GM12878 (cell line): ENCODE results near the gene PFKL. TPM values are rescaled to one million over a fixed set of nuclear protein-coding genes. Genes with fewer than 3 reads are reported as not detected.
A peak's percentile ranks its signal among the peaks of the same experiment; 100 is the strongest.

Source experiments
- ATF7 ChIP-seq: fragments of 450-650 bp; IDR thresholded peaks from 2 replicates; pipeline ENCODE4 v1.6.1; 2016; ENCODE audit warnings: low read depth, mild to moderate bottlenecking
- CBX3 ChIP-seq: fragments of 200-600 bp; sonication (generic); IDR thresholded peaks from 2 replicates; pipeline ENCODE4 v1.6.1; 2016; ENCODE audit warnings: low read depth, borderline replicate concordance
- ESRRA ChIP-seq: IDR thresholded peaks from 2 replicates; pipeline ENCODE4 v1.6.1; 2012; ENCODE audit warnings: mild to moderate bottlenecking, low read length, improper control_type of control experiment
- IKZF1 ChIP-seq: fragments of 450-650 bp; conservative IDR thresholded peaks from 2 replicates; pipeline ENCODE4 v1.6.1; 2017; ENCODE audit warnings: antibody characterized with exemption, mild to moderate bottlenecking
- JUNB ChIP-seq: IDR thresholded peaks from 2 replicates; pipeline ENCODE4 v1.6.1; 2016; ENCODE audit warnings: antibody characterized with exemption, mild to moderate bottlenecking
- KDM1A ChIP-seq: fragments of 200-600 bp; sonication (generic); IDR thresholded peaks from 2 replicates; pipeline ENCODE4 v1.6.1; 2016; ENCODE audit warnings: borderline replicate concordance
- LARP7 ChIP-seq: fragments of 450-650 bp; IDR thresholded peaks from 2 replicates; pipeline ENCODE4 v1.6.1; 2017; ENCODE audit warnings: mild to moderate bottlenecking
- MYB ChIP-seq: fragments of 150-350 bp; IDR thresholded peaks from 2 replicates; pipeline ENCODE4 v1.6.1; 2014; ENCODE audit warnings: mild to moderate bottlenecking, low read depth, low read length, borderline replicate concordance
- NFYA ChIP-seq: IDR thresholded peaks from 2 replicates; pipeline ENCODE4 v1.6.1; 2011; ENCODE audit warnings: low read depth, mild to moderate bottlenecking, low read length, improper control_type of control experiment, borderline replicate concordance
- NFYB ChIP-seq: IDR thresholded peaks from 2 replicates; pipeline ENCODE4 v1.6.1; 2011; ENCODE audit warnings: low read depth, mild to moderate bottlenecking, low read length, improper control_type of control experiment, moderate library complexity; ENCODE audit not compliant: insufficient read depth
- POLR2A ChIP-seq: IDR thresholded peaks from 2 replicates; pipeline ENCODE4 v1.6.1; 2011; ENCODE audit warnings: low read depth, mild to moderate bottlenecking, low read length
- RUNX3 ChIP-seq: IDR thresholded peaks from 2 replicates; pipeline ENCODE4 v1.6.1; 2012; ENCODE audit warnings: low read length, inconsistent platforms
- SIN3A ChIP-seq: IDR thresholded peaks from 2 replicates; pipeline ENCODE4 v1.6.1; 2012; ENCODE audit warnings: low read depth, low read length, improper control_type of control experiment
- SP1 ChIP-seq: IDR thresholded peaks from one replicate; pipeline ENCODE4 v1.6.1; 2011; ENCODE audit warnings: low read depth, low read length
- SPI1 ChIP-seq: IDR thresholded peaks from 2 replicates; pipeline ENCODE4 v1.6.1; 2011; ENCODE audit warnings: low read depth, mild to moderate bottlenecking, low read length, moderate library complexity, borderline replicate concordance; ENCODE audit not compliant: insufficient read depth
- SREBF2 ChIP-seq: IDR thresholded peaks from 2 replicates; pipeline ENCODE4 v1.6.1; 2012; ENCODE audit warnings: mild to moderate bottlenecking, low read length
- SUZ12 ChIP-seq: fragments of 200-600 bp; sonication (generic); IDR thresholded peaks from one replicate; pipeline ENCODE4 v1.6.1; 2018; ENCODE audit warnings: antibody characterized with exemption, mild to moderate bottlenecking; ENCODE audit not compliant: unreplicated experiment
- TCF12 ChIP-seq: IDR thresholded peaks from 2 replicates; pipeline ENCODE4 v1.6.1; 2011; ENCODE audit warnings: low read depth, mild to moderate bottlenecking, low read length
- TCF3 ChIP-seq: IDR thresholded peaks from 2 replicates; pipeline ENCODE4 v1.6.1; 2012; ENCODE audit warnings: low read depth, mild to moderate bottlenecking, low read length, borderline replicate concordance; ENCODE audit not compliant: insufficient read depth
- WRNIP1 ChIP-seq: IDR thresholded peaks from 2 replicates; pipeline ENCODE4 v1.6.1; 2011; ENCODE audit warnings: low read depth, low read length, improper control_type of control experiment, borderline replicate concordance
- ZNF622 ChIP-seq: fragments of 450-650 bp; IDR thresholded peaks from 2 replicates; pipeline ENCODE4 v1.6.1; 2017; ENCODE audit warnings: mild to moderate bottlenecking, inconsistent platforms
- ZZZ3 ChIP-seq: IDR thresholded peaks from 2 replicates; pipeline ENCODE4 v1.6.1; 2011; ENCODE audit warnings: low read depth; ENCODE audit not compliant: control insufficient read depth, insufficient read length
- polyA plus RNA-seq, 11 experiments: library from polyadenylated mRNA; depleted of rRNA in 4 of 11; unstranded in 6 of 11; stranded (reverse) in 5 of 11; fragments of >200 nt; fragmentation: Nextera tagmentation in 4 of 11; fragmentation: Illumina TruSeq in 1 of 11; extraction: Ambion mirVana in 4 of 11; extraction: Trizol in 1 of 11; gene quantifications; 1 replicate in 1 of 11; 2 replicates in 10 of 11; pipeline versions ENCODE4 v1.2.1 to v1.2.3, GENCODE V29; 2011 to 2016; ENCODE audit warnings: inconsistent platforms in 2 of 11, missing spikeins in 2 of 11, low read depth in 1 of 11
- total RNA-seq, 4 experiments: library from RNA; depleted of rRNA in 3 of 4; stranded (reverse); fragments of >200 nt in 3 of 4; fragmentation: Illumina TruSeq in 1 of 4; extraction: Trizol in 1 of 4; gene quantifications; 2 replicates each; pipeline versions ENCODE4 v1.2.1 to v1.2.3, GENCODE V29; 2013 to 2021
- TF ChIP-seq, protein P1 (sequence below): fragments of 450-650 bp; IDR thresholded peaks from 2 replicates; pipeline ENCODE4 v1.6.1; 2018; ENCODE audit warnings: borderline replicate concordance, mild to moderate bottlenecking; ENCODE audit not compliant: partially characterized antibody
- TF ChIP-seq, protein P2 (sequence below): fragments of 150-350 bp; IDR thresholded peaks from 2 replicates; pipeline ENCODE4 v1.6.1; 2016; ENCODE audit warnings: low read depth, low read length
- TF ChIP-seq, protein P3 (sequence below): IDR thresholded peaks from 2 replicates; pipeline ENCODE4 v1.6.1; 2012; ENCODE audit warnings: low read depth, low read length, improper control_type of control experiment

Gene PFKL
- total and polyA plus RNA-seq, 10 of the 15 experiments (the other 5 are each of a cell fraction or from before 2014, with no cell fraction given): 1.2 to 192 (median 112) TPM

DNA sequence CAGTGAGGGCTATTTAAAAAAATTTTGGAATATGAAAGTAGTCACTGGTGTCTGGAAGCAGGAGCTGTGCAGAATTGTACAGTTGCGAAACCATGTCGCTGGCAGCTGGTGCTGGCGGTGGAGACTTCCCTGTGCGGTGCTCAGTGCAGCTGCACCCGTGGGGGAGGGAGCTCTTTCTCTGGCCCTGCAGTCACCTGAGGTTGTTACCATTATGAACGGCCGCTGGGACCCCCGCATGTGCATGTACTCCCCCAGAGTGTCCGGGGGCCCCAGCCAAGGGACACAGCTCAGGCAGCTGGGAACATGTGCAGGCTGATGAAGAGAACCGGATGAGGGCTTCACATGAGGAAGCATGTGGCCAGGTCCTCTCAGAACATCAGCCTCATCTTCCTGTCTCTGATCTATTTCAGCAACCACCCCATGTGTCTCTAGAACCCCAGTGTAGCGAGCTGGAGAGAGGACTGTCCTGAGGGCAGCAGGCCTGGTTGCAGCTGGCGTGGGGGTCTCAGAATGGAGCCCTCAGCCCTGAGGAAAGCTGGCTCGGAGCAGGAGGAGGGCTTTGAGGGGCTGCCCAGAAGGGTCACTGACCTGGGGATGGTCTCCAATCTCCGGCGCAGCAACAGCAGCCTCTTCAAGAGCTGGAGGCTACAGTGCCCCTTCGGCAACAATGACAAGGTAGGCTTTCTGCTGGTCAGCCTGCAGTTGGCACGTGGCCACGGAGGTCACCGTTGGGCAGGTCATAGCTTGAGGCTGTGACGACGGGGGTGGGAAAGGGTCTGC, 53.5 kb downstream of the PFKL start, which contains the start of gene TRPM2 (continued):
- TF ChIP-seq, protein P1, sequence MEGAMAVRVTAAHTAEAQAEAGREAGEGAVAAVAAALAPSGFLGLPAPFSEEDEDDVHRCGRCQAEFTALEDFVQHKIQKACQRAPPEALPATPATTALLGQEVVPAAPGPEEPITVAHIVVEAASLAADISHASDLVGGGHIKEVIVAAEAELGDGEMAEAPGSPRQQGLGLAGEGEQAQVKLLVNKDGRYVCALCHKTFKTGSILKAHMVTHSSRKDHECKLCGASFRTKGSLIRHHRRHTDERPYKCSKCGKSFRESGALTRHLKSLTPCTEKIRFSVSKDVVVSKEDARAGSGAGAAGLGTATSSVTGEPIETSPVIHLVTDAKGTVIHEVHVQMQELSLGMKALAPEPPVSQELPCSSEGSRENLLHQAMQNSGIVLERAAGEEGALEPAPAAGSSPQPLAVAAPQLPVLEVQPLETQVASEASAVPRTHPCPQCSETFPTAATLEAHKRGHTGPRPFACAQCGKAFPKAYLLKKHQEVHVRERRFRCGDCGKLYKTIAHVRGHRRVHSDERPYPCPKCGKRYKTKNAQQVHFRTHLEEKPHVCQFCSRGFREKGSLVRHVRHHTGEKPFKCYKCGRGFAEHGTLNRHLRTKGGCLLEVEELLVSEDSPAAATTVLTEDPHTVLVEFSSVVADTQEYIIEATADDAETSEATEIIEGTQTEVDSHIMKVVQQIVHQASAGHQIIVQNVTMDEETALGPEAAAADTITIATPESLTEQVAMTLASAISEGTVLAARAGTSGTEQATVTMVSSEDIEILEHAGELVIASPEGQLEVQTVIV: no peak
- no peak for TF ChIP-seq SUZ12
- no peak for TF ChIP-seq ATF7
- peak; percentile 76 for TF ChIP-seq TCF12
- TF ChIP-seq JUNB: no peak
- no peak for TF ChIP-seq MYB
- no peak for TF ChIP-seq SP1
- no peak for TF ChIP-seq CBX3
- peak; percentile 63; the same call in 1 of the 2 replicates for TF ChIP-seq TCF3
- TF ChIP-seq LARP7: no peak
- no peak for TF ChIP-seq IKZF1
- TF ChIP-seq, protein P2, sequence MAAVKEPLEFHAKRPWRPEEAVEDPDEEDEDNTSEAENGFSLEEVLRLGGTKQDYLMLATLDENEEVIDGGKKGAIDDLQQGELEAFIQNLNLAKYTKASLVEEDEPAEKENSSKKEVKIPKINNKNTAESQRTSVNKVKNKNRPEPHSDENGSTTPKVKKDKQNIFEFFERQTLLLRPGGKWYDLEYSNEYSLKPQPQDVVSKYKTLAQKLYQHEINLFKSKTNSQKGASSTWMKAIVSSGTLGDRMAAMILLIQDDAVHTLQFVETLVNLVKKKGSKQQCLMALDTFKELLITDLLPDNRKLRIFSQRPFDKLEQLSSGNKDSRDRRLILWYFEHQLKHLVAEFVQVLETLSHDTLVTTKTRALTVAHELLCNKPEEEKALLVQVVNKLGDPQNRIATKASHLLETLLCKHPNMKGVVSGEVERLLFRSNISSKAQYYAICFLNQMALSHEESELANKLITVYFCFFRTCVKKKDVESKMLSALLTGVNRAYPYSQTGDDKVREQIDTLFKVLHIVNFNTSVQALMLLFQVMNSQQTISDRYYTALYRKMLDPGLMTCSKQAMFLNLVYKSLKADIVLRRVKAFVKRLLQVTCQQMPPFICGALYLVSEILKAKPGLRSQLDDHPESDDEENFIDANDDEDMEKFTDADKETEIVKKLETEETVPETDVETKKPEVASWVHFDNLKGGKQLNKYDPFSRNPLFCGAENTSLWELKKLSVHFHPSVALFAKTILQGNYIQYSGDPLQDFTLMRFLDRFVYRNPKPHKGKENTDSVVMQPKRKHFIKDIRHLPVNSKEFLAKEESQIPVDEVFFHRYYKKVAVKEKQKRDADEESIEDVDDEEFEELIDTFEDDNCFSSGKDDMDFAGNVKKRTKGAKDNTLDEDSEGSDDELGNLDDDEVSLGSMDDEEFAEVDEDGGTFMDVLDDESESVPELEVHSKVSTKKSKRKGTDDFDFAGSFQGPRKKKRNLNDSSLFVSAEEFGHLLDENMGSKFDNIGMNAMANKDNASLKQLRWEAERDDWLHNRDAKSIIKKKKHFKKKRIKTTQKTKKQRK: no peak
- TF ChIP-seq SPI1: no peak
- no peak for TF ChIP-seq SREBF2
- TF ChIP-seq SIN3A: no peak
- TF ChIP-seq, protein P3, sequence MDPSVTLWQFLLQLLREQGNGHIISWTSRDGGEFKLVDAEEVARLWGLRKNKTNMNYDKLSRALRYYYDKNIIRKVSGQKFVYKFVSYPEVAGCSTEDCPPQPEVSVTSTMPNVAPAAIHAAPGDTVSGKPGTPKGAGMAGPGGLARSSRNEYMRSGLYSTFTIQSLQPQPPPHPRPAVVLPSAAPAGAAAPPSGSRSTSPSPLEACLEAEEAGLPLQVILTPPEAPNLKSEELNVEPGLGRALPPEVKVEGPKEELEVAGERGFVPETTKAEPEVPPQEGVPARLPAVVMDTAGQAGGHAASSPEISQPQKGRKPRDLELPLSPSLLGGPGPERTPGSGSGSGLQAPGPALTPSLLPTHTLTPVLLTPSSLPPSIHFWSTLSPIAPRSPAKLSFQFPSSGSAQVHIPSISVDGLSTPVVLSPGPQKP: no peak
- TF ChIP-seq WRNIP1: no peak
- no peak for TF ChIP-seq NFYA
- TF ChIP-seq ZNF622: no peak
- TF ChIP-seq RUNX3: 0 out of 2 replicates have a peak, but pooled peaks have one; percentile 29
- TF ChIP-seq ZZZ3: no peak
- 0 out of 2 replicates have a peak, but pooled peaks have one; percentile 45 for TF ChIP-seq POLR2A
- no peak for TF ChIP-seq KDM1A
- TF ChIP-seq NFYB: no peak
- no peak for TF ChIP-seq ESRRA
- TF ChIP-seq, all 136 proteins: peak for 5
